H9 (cell line): ENCODE data around the gene NKAIN2. TPM values are rescaled to one million over a fixed set of nuclear protein-coding genes. Genes with fewer than 3 reads are reported as not detected.

Source experiments
- DNase-seq: peaks from one replicate; pipeline ENCODE4 v3.0.0-alpha.2; 2017
- H2AFZ ChIP-seq: one replicate; pipeline ENCODE4 v1.6.1; 2013; ENCODE audit warnings: mild to moderate bottlenecking, low read length, control low read depth, moderate library complexity
- H2AK5ac ChIP-seq: 2 replicates; pipeline ENCODE4 v1.6.1; 2013; ENCODE audit warnings: low read length, control low read depth, mixed read lengths; ENCODE audit not compliant: insufficient read length
- H2BK120ac ChIP-seq: one replicate; pipeline ENCODE4 v1.6.1; 2013; ENCODE audit warnings: low read depth, mild to moderate bottlenecking, low read length, control low read depth, inconsistent platforms; ENCODE audit not compliant: poor library complexity, severe bottlenecking
- H2BK12ac ChIP-seq: 2 replicates; pipeline ENCODE4 v1.6.1; 2013; ENCODE audit warnings: low read length, control low read depth, mixed read lengths, low read depth; ENCODE audit not compliant: insufficient read length
- H2BK15ac ChIP-seq: 2 replicates; pipeline ENCODE4 v1.6.1; 2013; ENCODE audit warnings: low read depth, low read length, control low read depth
- H2BK20ac ChIP-seq: one replicate; pipeline ENCODE4 v1.6.1; 2013; ENCODE audit warnings: low read depth, mild to moderate bottlenecking, low read length, control low read depth, inconsistent platforms; ENCODE audit not compliant: poor library complexity, severe bottlenecking
- H2BK5ac ChIP-seq: 2 replicates; pipeline ENCODE4 v1.6.1; 2013; ENCODE audit warnings: low read length, control low read depth, mixed read lengths; ENCODE audit not compliant: insufficient read length
- H3K14ac ChIP-seq: 2 replicates; pipeline ENCODE4 v1.6.1; 2013; ENCODE audit warnings: low read length, control low read depth; ENCODE audit not compliant: insufficient read depth
- H3K18ac ChIP-seq: 2 replicates; pipeline ENCODE4 v1.6.1; 2013; ENCODE audit warnings: low read depth, mild to moderate bottlenecking, mixed read lengths, low read length, control low read depth; ENCODE audit not compliant: insufficient read length
- H3K23ac ChIP-seq: 2 replicates; pipeline ENCODE4 v1.6.1; 2013; ENCODE audit warnings: low read length, control low read depth, mixed read lengths, low read depth; ENCODE audit not compliant: insufficient read length
- H3K23me2 ChIP-seq: 2 replicates; pipeline ENCODE4 v1.6.1; 2013; ENCODE audit warnings: low read depth, mild to moderate bottlenecking, mixed read lengths, low read length, control low read depth; ENCODE audit not compliant: insufficient read length, poor library complexity, severe bottlenecking
- H3K27ac ChIP-seq: 2 replicates; pipeline ENCODE4 v1.5.1; 2013; ENCODE audit warnings: low read length, control low read depth, mixed read lengths, low read depth; ENCODE audit not compliant: insufficient read length
- H3K27me3 ChIP-seq: 2 replicates; pipeline ENCODE4 v1.6.1; 2013; ENCODE audit warnings: low read length, control low read depth, inconsistent platforms; ENCODE audit not compliant: insufficient read depth
- H3K4ac ChIP-seq: 2 replicates; pipeline ENCODE4 v1.6.1; 2013; ENCODE audit warnings: low read depth, mild to moderate bottlenecking, control low read depth, inconsistent platforms, low read length, moderate library complexity
- H3K4me1 ChIP-seq: 2 replicates; pipeline ENCODE4 v1.6.1; 2013; ENCODE audit warnings: low read length, control low read depth, inconsistent platforms; ENCODE audit not compliant: insufficient read depth
- H3K4me2 ChIP-seq: 2 replicates; pipeline ENCODE4 v1.6.1; 2013; ENCODE audit warnings: low read length, control low read depth, mixed read lengths; ENCODE audit not compliant: insufficient read length, insufficient read depth
- H3K56ac ChIP-seq: 2 replicates; pipeline ENCODE4 v1.6.1; 2013; ENCODE audit warnings: low read depth, mild to moderate bottlenecking, mixed read lengths, low read length, control low read depth; ENCODE audit not compliant: insufficient read length
- H3K79me1 ChIP-seq: 2 replicates; pipeline ENCODE4 v1.6.1; 2013; ENCODE audit warnings: low read depth, mild to moderate bottlenecking, moderate library complexity, low read length, control low read depth, inconsistent platforms; ENCODE audit not compliant: insufficient read depth, poor library complexity, severe bottlenecking
- H3K79me2 ChIP-seq: 2 replicates; pipeline ENCODE4 v1.6.1; 2013; ENCODE audit warnings: low read length, control low read depth, inconsistent platforms; ENCODE audit not compliant: insufficient read depth
- H3K9ac ChIP-seq: 2 replicates; pipeline ENCODE4 v1.6.1; 2013; ENCODE audit warnings: low read length, control low read depth, mixed read lengths; ENCODE audit not compliant: insufficient read length; ENCODE audit errors: extremely low read depth
- H3K9me3 ChIP-seq: one replicate; pipeline ENCODE4 v1.6.1; 2013; ENCODE audit warnings: low read depth, low read length, inconsistent platforms; ENCODE audit not compliant: control insufficient read depth
- H3T11ph ChIP-seq: one replicate; pipeline ENCODE4 v1.6.1; 2013; ENCODE audit warnings: mild to moderate bottlenecking, low read length, control low read depth, inconsistent platforms
- H4K20me1 ChIP-seq: one replicate; pipeline ENCODE4 v1.6.1; 2013; ENCODE audit not compliant: control insufficient read depth, insufficient read length, insufficient read depth
- H4K5ac ChIP-seq: 2 replicates; pipeline ENCODE4 v1.6.1; 2013; ENCODE audit warnings: low read depth, mild to moderate bottlenecking, mixed read lengths, low read length, control low read depth; ENCODE audit not compliant: insufficient read length
- H4K8ac ChIP-seq: replicated peaks from 2 replicates; pipeline ENCODE4 v1.6.1; 2013; ENCODE audit warnings: low read length, control low read depth, mixed read lengths, low read depth; ENCODE audit not compliant: insufficient read length
- H4K91ac ChIP-seq: 2 replicates; pipeline ENCODE4 v1.6.1; 2013; ENCODE audit warnings: low read depth, mild to moderate bottlenecking, moderate library complexity, mixed read lengths, low read length, control low read depth; ENCODE audit not compliant: insufficient read length
- H3K27ac Mint-ChIP-seq, 3 experiments: 2 replicates in 2 of 3; 3 replicates in 1 of 3; pipeline ENCODE4 v1.8.0; 2020 to 2021; ENCODE audit warnings: mixed read lengths in 3 of 3, mild to moderate bottlenecking in 1 of 3, moderate library complexity in 1 of 3
- H3K27me3 Mint-ChIP-seq: 2 replicates; pipeline ENCODE4 v1.8.0; 2021; ENCODE audit warnings: low read depth, mild to moderate bottlenecking, moderate library complexity, mixed read lengths
- H3K36me3 Mint-ChIP-seq, 3 experiments: 2 replicates in 2 of 3; 3 replicates in 1 of 3; pipeline ENCODE4 v1.8.0; 2020 to 2021; ENCODE audit warnings: low read depth in 3 of 3, mixed read lengths in 3 of 3; ENCODE audit not compliant: insufficient read depth in 1 of 3
- H3K4me1 Mint-ChIP-seq, 2 experiments: 2 replicates each; pipeline ENCODE4 v1.8.0; 2020; ENCODE audit warnings: mixed read lengths in 2 of 2
- H3K4me3 Mint-ChIP-seq, 2 experiments: 2 replicates in 1 of 2; 3 replicates in 1 of 2; pipeline ENCODE4 v1.8.0; 2020 to 2021; ENCODE audit warnings: mild to moderate bottlenecking in 2 of 2, mixed read lengths in 2 of 2, moderate library complexity in 1 of 2
- H3K9me3 Mint-ChIP-seq, 2 experiments: 2 replicates in 1 of 2; 3 replicates in 1 of 2; pipeline ENCODE4 v1.8.0; 2020; ENCODE audit warnings: mild to moderate bottlenecking in 2 of 2, mixed read lengths in 2 of 2, moderate library complexity in 1 of 2
- whole genome bisulfite sequencing: extraction: QIAGEN DNeasy Blood & Tissue Kit; methylation state at CpG from one replicate; pipeline ENCODE4 v1.1.7; 2013; ENCODE audit warnings: missing lambda C conversion rate, low lambda C conversion rate, mixed read lengths; ENCODE audit not compliant: insufficient read length; ENCODE audit errors: extremely low coverage; 5-methylcytosine and 5-hydroxymethylcytosine counted together
- total RNA-seq: library from RNA; stranded (reverse); gene quantifications from 2 replicates; pipeline ENCODE4 v1.2.1, GENCODE V29; 2021
- TF ChIP-seq, protein P1 (sequence below): fragments of 200-600 bp; sonication (generic); conservative IDR thresholded peaks from 3 replicates; pipeline ENCODE4 v1.8.0; 2021; ENCODE audit warnings: antibody characterized with exemption, mild to moderate bottlenecking

The NKAIN2 gene
- total RNA-seq, 1 experiment from 2014 or later: 0.17 TPM

DNA sequence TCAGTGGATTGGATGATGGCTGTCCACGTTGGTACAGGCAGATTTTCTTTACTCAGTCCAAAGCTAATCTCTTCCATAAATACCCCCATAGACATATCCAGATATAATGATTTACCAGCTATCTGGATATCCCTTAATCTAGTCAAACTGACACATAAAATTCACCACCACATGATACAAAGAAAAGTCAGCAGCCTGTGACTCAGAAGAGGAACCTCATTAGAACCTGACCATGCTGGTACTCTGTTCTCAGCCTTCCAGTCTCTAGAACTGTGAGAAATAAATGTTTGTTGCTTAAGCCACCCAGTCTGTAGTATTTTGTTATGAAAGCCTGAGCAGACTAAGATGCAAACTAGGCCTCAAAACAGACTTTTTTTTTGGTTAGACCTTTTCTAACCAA is 727.3 kb downstream of the NKAIN2 start:
- no peaks in the 10 kb centered on the region for H3K23me2 ChIP-seq
- no peak overlapping the region for H2BK15ac ChIP-seq
- H2AK5ac ChIP-seq: no peak overlapping the region
- H4K8ac ChIP-seq: no peak overlapping the region
- H3K4me1 ChIP-seq: no peaks in the 10 kb centered on the region
- no peak overlapping the region for H3K4ac ChIP-seq
- no peak overlapping the region for H3K23ac ChIP-seq
- no peak overlapping the region for H2BK12ac ChIP-seq
- H3K18ac ChIP-seq: no peak overlapping the region
- H2AFZ ChIP-seq: no peak overlapping the region
- WGBS: no CpG with 5 or more reads among the region's 1 CpG
- H4K91ac ChIP-seq: no peak overlapping the region
- Mint-ChIP-seq H3K27me3 (no peaks in the 10 kb centered on the region), H3K4me3 (no peak overlapping the region), H3K36me3 (no peaks in the 10 kb centered on the region), H3K27ac (no peak overlapping the region), H3K4me1 (peaks cover 2 to 7% of the 10 kb centered on the region in 2 experiments; a peak in 1 of 4 replicates), H3K9me3 (0 out of 5 replicates have a peak, but pooled peaks cover 0 to 2% of the 10 kb centered on the region in 2 experiments)
- H4K20me1 ChIP-seq: no peaks in the 10 kb centered on the region
- H3K27ac ChIP-seq: no peak overlapping the region
- no peaks in the 10 kb centered on the region for H3K27me3 ChIP-seq
- H3K79me1 ChIP-seq: no peaks in the 10 kb centered on the region
- H2BK120ac ChIP-seq: no peak overlapping the region
- TF ChIP-seq, protein P1, sequence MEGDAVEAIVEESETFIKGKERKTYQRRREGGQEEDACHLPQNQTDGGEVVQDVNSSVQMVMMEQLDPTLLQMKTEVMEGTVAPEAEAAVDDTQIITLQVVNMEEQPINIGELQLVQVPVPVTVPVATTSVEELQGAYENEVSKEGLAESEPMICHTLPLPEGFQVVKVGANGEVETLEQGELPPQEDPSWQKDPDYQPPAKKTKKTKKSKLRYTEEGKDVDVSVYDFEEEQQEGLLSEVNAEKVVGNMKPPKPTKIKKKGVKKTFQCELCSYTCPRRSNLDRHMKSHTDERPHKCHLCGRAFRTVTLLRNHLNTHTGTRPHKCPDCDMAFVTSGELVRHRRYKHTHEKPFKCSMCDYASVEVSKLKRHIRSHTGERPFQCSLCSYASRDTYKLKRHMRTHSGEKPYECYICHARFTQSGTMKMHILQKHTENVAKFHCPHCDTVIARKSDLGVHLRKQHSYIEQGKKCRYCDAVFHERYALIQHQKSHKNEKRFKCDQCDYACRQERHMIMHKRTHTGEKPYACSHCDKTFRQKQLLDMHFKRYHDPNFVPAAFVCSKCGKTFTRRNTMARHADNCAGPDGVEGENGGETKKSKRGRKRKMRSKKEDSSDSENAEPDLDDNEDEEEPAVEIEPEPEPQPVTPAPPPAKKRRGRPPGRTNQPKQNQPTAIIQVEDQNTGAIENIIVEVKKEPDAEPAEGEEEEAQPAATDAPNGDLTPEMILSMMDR: no peak
- H2BK5ac ChIP-seq: no peak overlapping the region
- H3T11ph ChIP-seq: no peak overlapping the region
- no peak overlapping the region for H3K14ac ChIP-seq
- H3K9ac ChIP-seq: no peak overlapping the region
- H3K4me2 ChIP-seq: no peak overlapping the region
- H2BK20ac ChIP-seq: no peak overlapping the region
- DNase-seq: no peak
- H3K9me3 ChIP-seq: no peaks in the 10 kb centered on the region
- H3K56ac ChIP-seq: no peak overlapping the region
- no peak overlapping the region for H4K5ac ChIP-seq
- H3K79me2 ChIP-seq: no peaks in the 10 kb centered on the region
